CD4-positive, alpha-beta T cell treated with Interleukin-4 for 1 hour (primary cell): ENCODE measurements around the gene VRK1.

ENCODE experiments used
- DNase-seq, 2 donors: peaks; one replicate each; pipeline ENCODE4 v3.0.0-alpha.2; 2020 to 2022

VRK1 gene

DNA sequence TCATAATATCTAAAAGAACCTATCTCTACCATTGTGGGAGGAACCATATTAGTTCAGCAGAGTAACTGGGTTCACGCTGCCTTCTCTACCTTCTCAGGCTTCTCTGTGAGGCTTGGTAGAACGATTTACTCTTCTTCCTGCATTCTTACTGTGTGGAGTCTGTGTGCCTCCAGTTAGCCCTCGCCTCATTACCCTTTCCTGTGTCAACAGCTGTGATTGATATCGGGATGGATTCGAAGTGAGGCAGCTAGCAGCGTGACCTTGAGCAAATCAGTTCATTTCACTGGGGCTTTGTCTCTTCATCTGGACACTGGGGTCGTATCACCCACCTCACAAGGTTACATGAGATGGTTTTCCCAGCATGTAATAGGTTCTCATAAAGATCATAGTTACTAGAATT is 4.6 kb upstream of the VRK1 start:
- no peak for DNase-seq

DNA sequence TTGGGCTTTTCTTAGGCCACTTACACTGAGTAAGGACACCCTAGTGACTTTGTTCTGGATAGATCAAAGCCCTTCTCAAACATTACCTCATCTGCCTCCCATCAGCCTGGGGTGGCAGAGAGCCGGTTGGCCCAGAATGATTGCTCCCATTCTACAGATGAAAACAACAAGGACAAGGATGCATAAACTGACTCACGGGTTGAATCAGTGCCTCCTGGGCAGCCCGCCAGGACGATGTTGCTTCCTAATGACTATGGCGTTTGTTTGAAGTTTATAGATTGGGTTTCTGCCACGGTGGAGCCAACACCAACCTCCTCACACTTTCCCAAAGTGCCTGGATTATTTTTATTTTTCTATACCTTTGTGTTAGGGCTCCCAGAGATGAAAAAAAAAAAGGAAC is 3.6 kb upstream of the VRK1 start:
- DNase-seq, result no peak

DNA sequence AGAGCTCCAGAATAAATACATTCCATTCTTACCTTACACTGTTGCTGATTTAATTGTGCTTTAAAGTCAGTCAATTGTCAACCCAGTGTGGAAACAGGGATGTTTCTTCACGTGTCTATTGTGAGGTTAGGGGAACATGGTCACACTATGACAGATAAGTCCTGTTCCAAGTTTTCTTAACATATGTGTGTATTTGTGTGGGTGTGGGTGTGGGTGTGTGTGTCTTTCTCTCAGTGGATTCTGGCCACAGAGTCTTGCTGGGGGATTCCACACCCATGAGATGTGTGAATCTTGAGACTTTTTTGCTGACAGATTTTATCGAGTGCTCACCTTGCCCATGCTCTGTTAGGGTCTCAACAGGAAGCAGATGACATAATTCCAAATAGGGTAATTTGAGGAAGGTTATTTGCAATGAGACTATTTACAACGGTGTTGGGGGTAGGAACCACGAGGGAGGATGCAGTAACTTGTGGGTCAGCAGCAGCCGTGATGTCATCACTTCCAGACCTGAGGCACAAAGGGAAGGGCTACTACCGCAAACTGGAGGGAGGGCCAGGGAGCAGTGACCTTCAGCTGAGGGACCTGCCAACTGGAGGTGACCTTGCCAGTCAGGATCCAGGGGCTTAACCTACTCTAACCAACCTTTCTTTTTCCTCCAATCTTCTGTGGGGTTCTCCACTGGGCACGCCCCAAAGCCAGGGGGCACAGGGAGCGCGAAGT is 1.9 kb upstream of the VRK1 start:
- DNase-seq, result peak in 1 of 2 donors; percentile 16

DNA sequence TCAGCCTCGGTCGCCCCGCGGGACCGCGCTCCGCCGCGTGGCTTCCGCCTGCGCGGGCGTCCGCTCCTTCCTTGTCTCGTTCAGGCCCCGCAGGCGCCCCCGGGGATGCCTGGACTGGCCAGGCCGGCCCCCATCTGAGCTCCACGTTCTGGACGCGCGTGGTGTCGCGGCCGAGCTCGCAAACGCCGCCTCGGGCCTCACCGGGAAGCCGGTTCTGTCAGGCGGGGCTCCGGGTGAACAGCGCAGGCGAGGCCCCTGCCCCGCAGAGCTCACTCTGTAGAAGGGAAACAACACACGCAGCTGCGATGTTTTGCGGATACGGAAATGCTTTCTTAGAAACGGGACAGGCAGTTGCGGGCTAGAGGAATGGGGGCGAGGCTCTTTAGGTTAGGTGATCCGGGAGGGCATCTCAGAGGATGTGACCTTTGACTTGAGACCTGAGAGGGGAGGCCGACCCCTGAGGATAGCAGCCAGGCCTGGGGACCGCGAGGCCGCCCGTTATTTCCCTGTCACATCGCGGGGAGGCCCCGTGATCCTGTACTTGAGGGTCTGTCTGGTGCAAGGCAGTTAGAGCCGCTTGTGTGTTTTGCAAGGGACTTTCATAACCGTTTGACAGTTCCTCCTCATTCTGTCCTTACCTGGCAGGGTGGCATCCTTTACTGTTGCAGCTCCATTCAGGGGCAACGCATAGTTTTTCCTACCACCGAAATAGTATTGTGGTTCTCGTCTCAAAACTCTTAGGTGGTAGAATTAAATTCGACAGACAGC is 584 bp downstream of the VRK1 start:
- peak; percentile 12 to 33 for DNase-seq

DNA sequence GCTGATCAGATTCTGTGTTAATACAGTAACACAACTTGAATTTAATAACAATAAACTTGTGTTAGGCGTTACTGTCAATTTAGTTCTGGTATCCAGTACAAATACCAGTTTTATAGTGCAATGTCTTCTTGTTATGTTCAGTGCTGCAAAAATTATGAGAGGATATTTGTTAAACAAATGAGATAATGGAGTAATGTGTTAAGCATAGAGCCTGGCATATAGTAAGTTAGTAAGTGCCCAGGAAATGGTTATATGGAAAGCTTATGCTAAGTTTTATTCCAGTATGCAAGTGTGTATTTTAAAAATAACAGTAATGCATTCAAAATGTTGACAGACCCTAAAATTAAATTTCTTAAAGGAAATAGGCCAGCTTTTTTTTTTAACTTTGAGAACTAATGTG is 1.8 kb downstream of the VRK1 start:
- DNase-seq, result no peak

DNA sequence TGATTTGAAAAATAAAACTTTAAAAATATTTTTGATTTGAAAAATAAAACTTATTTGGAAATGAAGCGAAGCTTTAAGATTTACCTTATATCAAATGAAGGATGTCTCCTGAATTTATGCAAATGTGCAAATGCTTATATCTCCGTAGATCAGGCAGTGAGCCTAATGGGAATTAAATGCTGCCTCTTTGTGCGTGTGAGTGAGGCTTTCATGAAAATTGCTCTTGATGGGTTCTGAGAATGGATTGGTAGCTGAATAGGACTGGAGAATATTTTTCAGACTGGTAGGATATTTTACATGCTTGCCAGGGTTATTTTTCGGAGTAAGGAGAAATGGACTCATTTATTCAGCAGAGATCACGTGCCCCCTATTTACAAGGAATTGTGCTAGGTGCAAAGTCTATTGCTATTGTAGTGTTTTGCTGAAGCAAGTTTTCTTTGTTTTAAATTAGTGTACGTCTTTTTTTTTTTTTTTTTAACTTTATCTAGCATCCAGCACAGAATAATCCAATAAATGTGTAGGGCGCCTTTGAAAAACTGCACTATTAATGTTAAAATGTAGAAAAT is 2.4 kb downstream of the VRK1 start:
- no peak for DNase-seq

- DNase-seq, result no peak
These were observed 4.7 kb downstream of the VRK1 start for GRCh38 chr14:96801931-96802330.

DNA sequence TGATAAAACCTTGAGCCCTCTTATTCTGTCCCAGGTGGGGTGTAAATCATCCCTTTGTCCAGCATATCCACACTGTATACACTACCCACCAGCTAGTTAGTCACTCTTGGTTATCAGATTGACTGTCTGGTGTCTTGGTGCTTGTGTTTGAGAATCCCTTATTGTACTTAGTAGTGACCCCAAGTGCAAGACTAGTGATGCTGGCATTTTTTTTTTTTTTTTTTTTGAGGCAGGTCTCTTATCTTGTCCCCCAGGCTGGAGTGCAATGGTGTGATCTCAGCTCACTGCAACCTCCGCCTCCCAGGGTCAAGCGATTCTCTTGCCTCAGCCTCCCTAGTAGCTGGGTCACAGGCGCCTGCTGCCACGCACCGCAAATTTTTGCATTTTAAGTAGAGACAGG is 5.8 kb downstream of the VRK1 start:
- no peak for DNase-seq

DNA sequence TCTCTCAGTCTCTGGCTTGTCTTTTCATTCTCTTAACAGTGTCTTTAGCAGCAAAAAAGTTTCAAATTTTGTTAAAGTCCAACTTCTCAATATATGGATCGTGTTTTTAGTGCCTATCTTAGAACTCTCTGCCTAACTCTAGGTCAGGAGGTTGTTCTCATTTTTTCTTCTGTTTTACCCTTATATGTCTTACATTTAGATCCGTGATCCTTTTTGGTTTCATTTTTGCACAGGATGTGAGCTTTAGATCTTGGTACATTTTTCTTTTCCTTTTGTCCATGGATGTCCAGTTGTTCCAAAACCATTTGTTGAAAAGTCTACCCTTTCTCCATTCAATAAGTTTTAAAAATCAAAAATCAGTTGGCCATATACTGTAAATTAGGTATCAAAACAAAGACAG is 6.8 kb downstream of the VRK1 start:
- no peak for DNase-seq

- no peak for DNase-seq
These were observed 7.7 kb downstream of the VRK1 start for GRCh38 chr14:96804895-96805294.

- no peak for DNase-seq
These were observed 8.8 kb downstream of the VRK1 start for GRCh38 chr14:96805956-96806355.

- no peak for DNase-seq
These were observed 9.7 kb downstream of the VRK1 start for GRCh38 chr14:96806836-96807235.

DNA sequence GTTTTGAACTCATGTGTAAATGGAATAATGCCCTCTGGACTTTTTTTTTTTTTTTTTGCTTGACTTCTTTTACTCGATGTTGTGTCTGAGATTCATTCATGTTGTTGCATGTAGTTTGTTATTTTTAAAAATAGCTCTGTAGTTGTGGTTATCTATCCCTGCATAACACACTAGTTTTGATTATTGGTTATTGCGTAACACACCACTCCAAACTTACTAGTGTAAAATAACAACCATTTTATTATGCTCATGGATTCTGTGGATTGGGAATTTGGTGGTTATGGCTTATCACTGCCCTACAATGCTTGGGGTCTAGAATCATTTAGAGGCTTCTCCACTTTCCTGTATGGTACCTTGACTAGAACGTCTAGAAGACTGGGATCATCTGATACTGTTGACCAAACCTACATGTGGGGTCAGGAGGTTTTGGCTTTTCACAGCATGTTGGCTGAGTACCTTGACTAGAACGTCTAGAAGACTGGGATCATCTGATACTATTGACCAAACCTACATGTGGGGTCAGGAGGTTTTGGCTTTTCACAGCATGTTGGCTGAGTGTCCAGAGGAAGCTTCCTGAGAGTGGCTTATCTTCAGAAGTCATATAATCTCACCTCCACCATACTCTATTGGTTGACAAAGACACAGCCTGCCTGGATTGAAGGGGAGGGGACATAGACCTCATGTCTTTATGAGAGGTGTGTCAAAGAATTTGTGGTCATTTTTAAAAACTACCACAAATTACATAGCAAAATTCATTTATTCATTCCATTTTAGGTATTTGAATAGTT is 11.6 kb downstream of the VRK1 start:
- no peak for DNase-seq

DNA sequence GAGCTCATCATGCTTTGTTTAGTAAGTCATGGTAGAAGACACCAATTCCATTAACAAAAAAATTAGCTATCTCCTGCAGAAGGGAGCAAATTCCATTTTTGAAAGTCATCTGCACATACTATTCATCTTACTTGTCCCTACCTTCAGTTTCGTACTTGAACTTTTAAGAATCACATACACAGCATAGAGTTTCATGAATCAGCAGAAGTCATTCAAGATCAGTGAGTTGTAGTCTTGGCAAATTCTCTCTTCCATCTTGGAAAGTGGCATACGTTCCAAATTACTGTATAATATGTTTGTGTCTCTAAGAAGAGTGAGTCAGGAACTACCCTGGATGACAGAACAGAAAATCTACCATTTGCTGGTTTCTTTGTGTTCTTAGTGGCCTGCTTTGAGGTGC is 14.1 kb downstream of the VRK1 start:
- no peak for DNase-seq

GRCh38 chr14:96811985-96812667 is 14.9 kb downstream of the VRK1 start:
- peak in 1 of 2 donors; percentile 16 for DNase-seq

GRCh38 chr14:96816281-96816680 is 19.1 kb downstream of the VRK1 start:
- no peak for DNase-seq

DNA sequence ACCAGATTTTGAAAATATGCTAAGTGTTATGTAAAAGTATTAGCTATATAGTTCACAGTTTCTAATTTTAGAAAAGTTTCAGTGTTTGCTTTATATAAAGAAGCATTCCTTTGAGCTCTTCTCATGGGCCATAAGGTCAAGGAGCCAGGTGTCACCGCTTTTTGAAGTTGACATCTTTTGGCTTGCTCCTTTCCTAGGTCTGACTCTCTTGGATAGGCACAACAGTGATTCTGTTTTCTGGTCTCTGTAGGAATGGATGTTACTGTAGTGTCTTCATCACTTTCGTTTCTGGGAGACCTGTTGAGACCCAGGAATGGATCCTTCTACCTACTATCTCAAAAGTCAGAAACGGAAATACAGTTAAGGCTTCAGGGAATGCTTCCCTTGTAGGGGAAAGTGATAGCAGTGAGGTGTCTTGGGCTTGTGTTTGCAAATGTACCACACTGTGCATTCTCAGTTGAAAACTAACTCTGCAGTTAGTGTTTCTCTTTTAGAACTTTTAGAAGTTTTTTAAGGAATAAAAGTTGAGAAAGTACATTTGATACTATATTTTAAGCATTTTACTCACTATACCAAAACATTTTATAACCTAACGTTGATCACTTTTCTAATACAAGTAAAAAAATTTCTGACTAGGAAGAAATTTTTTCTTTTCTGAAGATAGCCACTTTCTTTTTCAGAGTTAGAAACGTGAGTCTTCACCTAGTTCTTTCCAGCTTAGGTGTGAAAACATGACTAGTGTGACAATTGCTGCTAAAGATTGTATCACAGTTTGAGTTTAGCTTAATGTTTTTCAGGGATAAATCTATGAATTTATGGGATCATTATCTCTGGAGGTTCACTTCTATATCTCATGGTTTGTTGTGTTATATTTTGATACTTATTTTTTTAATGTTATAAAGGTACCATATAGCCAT is 20.8 kb downstream of the VRK1 start:
- DNase-seq, result no peak

GRCh38 chr14:96821501-96821900 is 24.3 kb downstream of the VRK1 start:
- DNase-seq, result no peak

DNA sequence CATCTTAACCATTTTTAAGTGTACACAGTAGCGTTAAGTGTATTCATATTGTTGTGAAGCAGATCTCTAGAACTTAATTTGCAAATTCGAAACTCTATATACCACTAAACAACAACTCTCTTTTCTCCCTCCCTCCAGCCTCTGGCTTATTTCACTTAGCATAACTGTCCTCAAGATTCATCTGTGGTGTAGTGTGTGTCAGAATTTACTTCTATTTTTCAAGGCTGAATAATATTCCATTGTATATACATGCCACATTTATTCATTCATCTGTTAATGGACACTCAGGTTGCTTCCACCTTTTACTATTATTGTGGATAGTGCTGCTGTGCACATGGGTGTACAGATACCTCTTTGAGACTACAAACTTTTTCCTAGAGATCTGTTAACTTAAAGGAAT is 26.5 kb downstream of the VRK1 start:
- DNase-seq, result no peak

DNA sequence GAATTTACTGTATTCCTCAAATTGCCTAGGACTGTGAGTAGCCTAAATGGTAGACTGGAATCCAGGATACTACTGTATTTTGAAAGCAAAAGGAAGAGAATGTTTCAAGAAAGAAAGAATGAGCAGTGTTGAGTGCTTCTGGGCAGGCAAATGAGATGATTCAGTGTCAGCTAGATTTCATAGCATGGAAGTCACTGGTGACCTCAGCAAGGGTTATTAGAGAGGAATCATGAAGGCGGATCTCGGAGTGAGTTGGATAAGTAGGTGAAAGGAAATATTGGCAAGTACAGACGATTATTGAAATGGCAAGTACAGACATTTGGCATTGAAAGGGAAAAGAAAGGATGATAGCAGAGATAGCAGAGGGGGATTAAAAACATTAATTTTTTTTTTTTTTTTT is 27.1 kb downstream of the VRK1 start:
- DNase-seq, result no peak

- no peak for DNase-seq
These were observed 29.6 kb downstream of the VRK1 start for GRCh38 chr14:96826818-96827217.

DNA sequence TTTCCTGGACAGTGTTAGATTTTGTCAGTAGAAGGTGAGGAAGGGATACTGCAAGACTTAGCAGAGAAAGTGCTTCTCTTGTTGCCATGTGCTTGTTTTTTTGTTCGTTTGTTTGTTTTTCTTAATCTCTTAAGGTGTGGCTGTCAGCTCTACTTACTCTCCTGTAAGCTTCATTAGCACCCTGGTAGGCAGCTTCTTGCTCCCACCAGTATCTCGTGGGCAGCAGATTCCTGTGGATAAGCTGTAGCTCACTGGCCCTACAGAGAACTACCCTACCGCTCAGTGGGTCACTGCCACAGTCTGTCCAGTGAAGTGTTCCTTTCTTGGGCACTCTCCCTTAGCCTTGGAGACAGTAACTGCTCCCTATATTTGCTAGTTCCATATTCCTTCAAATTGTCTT is 30.1 kb downstream of the VRK1 start:
- DNase-seq, result no peak
